Effector memory CD4-positive, alpha-beta T cell (primary cell): ENCODE measurements around the gene FRS2.

Experiments used
- DNase-seq, 3 donors: peaks; one replicate each; pipeline ENCODE4 v3.0.0-alpha.2; 2020
- H3K27ac ChIP-seq: 2 replicates; pipeline ENCODE4 v1.7.0; 2013; ENCODE audit warnings: mild to moderate bottlenecking, low read length, moderate library complexity; ENCODE audit not compliant: insufficient read depth, poor library complexity, severe bottlenecking
- H3K27me3 ChIP-seq: replicated peaks from 2 replicates; pipeline ENCODE4 v1.7.0; 2013; ENCODE audit warnings: mild to moderate bottlenecking, low read length; ENCODE audit not compliant: insufficient read depth, control insufficient read depth, poor library complexity, severe bottlenecking
- H3K36me3 ChIP-seq: 2 replicates; pipeline ENCODE4 v1.7.0; 2013; ENCODE audit warnings: mild to moderate bottlenecking, low read length, moderate library complexity; ENCODE audit not compliant: control insufficient read depth, insufficient read depth
- H3K4me1 ChIP-seq: 2 replicates; pipeline ENCODE4 v1.7.0; 2013; ENCODE audit warnings: low read length, mild to moderate bottlenecking; ENCODE audit not compliant: control insufficient read depth, insufficient read depth, poor library complexity, severe bottlenecking
- H3K4me3 ChIP-seq: 2 replicates; pipeline ENCODE4 v1.7.0; 2013; ENCODE audit warnings: low read length, low read depth, mild to moderate bottlenecking; ENCODE audit not compliant: insufficient read depth, poor library complexity, severe bottlenecking
- H3K9me3 ChIP-seq: 2 replicates; pipeline ENCODE4 v1.7.0; 2013; ENCODE audit warnings: mild to moderate bottlenecking, low read length, moderate library complexity; ENCODE audit not compliant: control insufficient read depth

Gene FRS2

DNA sequence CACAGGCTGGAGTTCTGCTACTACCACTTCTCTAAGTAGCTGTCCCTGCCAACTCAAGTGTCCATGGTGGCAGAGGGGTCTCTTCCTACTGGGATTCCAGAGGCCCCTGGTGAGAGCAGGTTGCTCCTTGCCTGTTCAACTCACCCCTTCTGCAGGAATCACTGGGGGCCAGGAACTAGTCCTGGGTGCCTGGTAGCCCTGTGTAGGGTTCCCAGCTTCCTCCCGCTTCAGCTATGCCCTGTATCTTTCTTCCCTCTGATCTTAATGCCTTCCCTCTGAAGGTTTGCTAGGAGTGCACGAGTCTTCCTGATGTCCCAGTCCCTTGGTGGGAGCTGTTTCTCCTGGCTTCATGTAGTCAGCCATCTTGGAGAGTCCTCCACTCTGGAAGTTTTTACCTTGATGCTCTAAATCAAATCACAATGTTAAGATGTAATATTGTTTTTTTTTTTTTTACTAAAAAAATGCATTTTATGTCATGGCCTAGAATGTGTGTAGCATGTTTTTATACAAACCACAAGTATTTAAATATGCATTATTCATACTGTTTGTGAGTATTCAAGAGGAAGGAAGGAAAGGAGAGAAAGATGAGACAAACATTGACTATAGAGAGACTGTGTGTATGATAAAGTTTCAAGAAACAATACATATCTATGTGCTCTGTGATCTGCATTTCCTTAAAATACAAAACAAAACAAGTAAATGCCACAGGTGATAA lies 54.7 kb downstream of the FRS2 start:
- DNase-seq = no peak
- Histone ChIP-seq H3K9me3 (no peaks in the 10 kb centered on the region), H3K4me1 (no peaks in the 10 kb centered on the region), H3K27me3 (no peaks in the 10 kb centered on the region), H3K36me3 (no peaks in the 10 kb centered on the region), H3K27ac (no peak overlapping the region), H3K4me3 (no peak overlapping the region)

GRCh38 chr12:69527506-69528272 lies 57.5 kb downstream of the FRS2 start:
- DNase-seq = no peak
- Histone ChIP-seq H3K36me3 (no peaks in the 10 kb centered on the region), H3K9me3 (no peaks in the 10 kb centered on the region), H3K27me3 (no peaks in the 10 kb centered on the region), H3K4me3 (no peak overlapping the region), H3K27ac (no peak overlapping the region), H3K4me1 (no peaks in the 10 kb centered on the region)

DNA sequence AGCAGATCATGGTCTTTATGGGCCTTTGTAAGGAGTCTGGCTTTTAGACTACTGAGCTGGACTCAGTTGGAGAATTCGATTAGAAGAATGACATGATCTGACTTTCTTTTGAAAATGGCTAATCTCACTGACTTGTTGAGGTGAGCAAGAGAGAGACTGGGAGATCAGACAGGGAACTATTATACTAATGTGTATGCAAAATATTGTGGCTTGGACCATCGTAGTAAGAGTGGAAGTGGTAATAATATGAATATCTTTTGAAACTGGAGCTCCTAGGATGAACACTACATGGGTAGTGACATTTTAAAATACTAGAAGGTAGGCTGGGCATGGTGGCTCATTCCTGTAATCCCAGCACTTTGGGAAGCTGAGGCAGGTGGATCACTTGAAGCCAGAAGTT lies 58.8 kb downstream of the FRS2 start:
- Histone ChIP-seq H3K4me3 (no peak overlapping the region), H3K36me3 (peaks cover 4% of the 10 kb centered on the region), H3K9me3 (no peaks in the 10 kb centered on the region), H3K27me3 (no peaks in the 10 kb centered on the region), H3K27ac (no peak overlapping the region), H3K4me1 (no peaks in the 10 kb centered on the region)
- DNase-seq = no peak

- H3K27ac ChIP-seq = no peak overlapping the region
- no peaks in the 10 kb centered on the region for H3K27me3 ChIP-seq
- DNase-seq = no peak
- no peaks in the 10 kb centered on the region for H3K4me1 ChIP-seq
- no peak overlapping the region for H3K4me3 ChIP-seq
- no peaks in the 10 kb centered on the region for H3K9me3 ChIP-seq
- H3K36me3 ChIP-seq = peaks cover 4% of the 10 kb centered on the region
Observed at GRCh38 chr12:69533844-69534243, 63.7 kb downstream of the FRS2 start.

DNA sequence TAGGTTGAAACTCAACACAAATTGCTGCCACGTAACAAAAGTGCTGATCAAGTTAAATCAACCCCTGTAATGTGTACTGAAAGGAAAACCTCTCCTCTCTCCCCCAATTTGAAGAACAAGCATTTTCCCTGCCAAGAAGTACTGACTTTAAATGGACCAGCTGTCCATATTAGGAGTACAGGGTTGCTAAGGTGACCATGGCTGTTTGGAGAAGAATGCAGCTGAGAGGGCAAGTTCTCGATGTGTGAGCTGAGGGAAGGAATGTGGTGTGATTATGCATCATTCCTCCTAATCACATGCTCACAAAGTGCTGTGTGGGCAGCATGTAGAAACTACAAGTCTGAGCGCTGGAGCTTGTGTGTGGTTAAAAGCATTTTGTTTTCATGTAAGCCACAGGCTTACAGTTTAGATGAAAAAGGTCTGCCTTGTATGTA lies 64.2 kb downstream of the FRS2 start:
- Histone ChIP-seq H3K4me1 (no peaks in the 10 kb centered on the region), H3K4me3 (no peak overlapping the region)
- DNase-seq = no peak

DNA sequence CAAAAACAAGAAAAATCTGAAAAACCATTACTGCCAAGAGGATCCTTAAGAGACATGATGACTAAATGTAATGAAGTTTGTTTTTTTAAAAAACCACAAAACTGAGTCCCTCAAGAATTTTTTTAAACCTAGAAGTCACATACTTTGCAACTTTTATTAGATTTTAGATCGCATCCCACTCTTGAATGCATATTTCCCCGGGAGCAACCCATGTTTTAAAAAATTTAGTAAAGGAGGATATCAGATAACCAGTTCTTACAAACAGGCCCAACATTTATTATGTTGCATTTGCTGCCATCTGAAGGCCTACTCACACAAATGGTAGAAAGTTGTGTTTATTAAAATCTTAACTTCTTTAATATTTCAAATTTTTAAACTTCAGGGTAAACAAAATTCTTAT lies 70.8 kb downstream of the FRS2 start:
- no peak overlapping the region for H3K27ac ChIP-seq

More for the DNA sequence above, 64.2 kb downstream of the FRS2 start:
- Histone ChIP-seq H3K27me3 (no peaks in the 10 kb centered on the region), H3K27ac (no peak overlapping the region), H3K9me3 (no peaks in the 10 kb centered on the region), H3K36me3 (peaks cover 4% of the 10 kb centered on the region)

GRCh38 chr12:69544087-69544486 lies 73.9 kb downstream of the FRS2 start:
- no peaks in the 10 kb centered on the region for H3K4me1 ChIP-seq
- no peaks in the 10 kb centered on the region for H3K36me3 ChIP-seq
- no peak overlapping the region for H3K27ac ChIP-seq
- H3K9me3 ChIP-seq = no peaks in the 10 kb centered on the region
- H3K4me3 ChIP-seq = no peak overlapping the region
- no peaks in the 10 kb centered on the region for H3K27me3 ChIP-seq
- DNase-seq = no peak

More for the DNA sequence above, 70.8 kb downstream of the FRS2 start:
- no peaks in the 10 kb centered on the region for H3K27me3 ChIP-seq
- no peaks in the 10 kb centered on the region for H3K4me1 ChIP-seq
- H3K4me3 ChIP-seq = no peak overlapping the region
- no peaks in the 10 kb centered on the region for H3K9me3 ChIP-seq
- DNase-seq = no peak
- H3K36me3 ChIP-seq = no peaks in the 10 kb centered on the region

- no peaks in the 10 kb centered on the region for H3K9me3 ChIP-seq
- DNase-seq = no peak
- no peaks in the 10 kb centered on the region for H3K4me1 ChIP-seq
- no peaks in the 10 kb centered on the region for H3K27me3 ChIP-seq
- no peak overlapping the region for H3K4me3 ChIP-seq
- H3K36me3 ChIP-seq = no peaks in the 10 kb centered on the region
- H3K27ac ChIP-seq = no peak overlapping the region
Observed at GRCh38 chr12:69545081-69545480, 74.9 kb downstream of the FRS2 start.

GRCh38 chr12:69546693-69547438 lies 76.7 kb downstream of the FRS2 start:
- no peak for DNase-seq
- no peaks in the 10 kb centered on the region for H3K27me3 ChIP-seq
- no peaks in the 10 kb centered on the region for H3K4me1 ChIP-seq
- H3K27ac ChIP-seq = no peak overlapping the region
- H3K9me3 ChIP-seq = no peaks in the 10 kb centered on the region
- H3K36me3 ChIP-seq = no peaks in the 10 kb centered on the region
- H3K4me3 ChIP-seq = no peak overlapping the region

GRCh38 chr12:69548687-69549086 lies 78.5 kb downstream of the FRS2 start:
- H3K4me1 ChIP-seq = no peaks in the 10 kb centered on the region
- H3K36me3 ChIP-seq = no peaks in the 10 kb centered on the region
- no peaks in the 10 kb centered on the region for H3K9me3 ChIP-seq
- H3K27me3 ChIP-seq = no peaks in the 10 kb centered on the region
- DNase-seq = no peak
- H3K4me3 ChIP-seq = no peak overlapping the region
- no peak overlapping the region for H3K27ac ChIP-seq
